ENCODE measurements around the gene IZUMO1. TPM values are rescaled to one million over a fixed set of nuclear protein-coding genes. Genes with fewer than 3 reads are reported as not detected.

The IZUMO1 gene
- total RNA-seq, 1 experiment from 2014 or later: not detected

GRCh38 chr19:48745208-48745995 lies 1.3 kb downstream of the IZUMO1 start:
- no peaks in the 10 kb centered on the region for H3K27me3 ChIP-seq
- H3K4me3 ChIP-seq: no peak overlapping the region
- H3K9me3 ChIP-seq: no peaks in the 10 kb centered on the region
- no peaks in the 10 kb centered on the region for H3K36me3 ChIP-seq
- DNase-seq: peak; percentile 63

GRCh38 chr19:48742096-48742495 lies 4.6 kb downstream of the IZUMO1 start:
- H3K36me3 ChIP-seq: no peaks in the 10 kb centered on the region
- no peaks in the 10 kb centered on the region for H3K9me3 ChIP-seq
- DNase-seq: no peak
- no peak overlapping the region for H3K4me3 ChIP-seq
- H3K27me3 ChIP-seq: no peaks in the 10 kb centered on the region

- DNase-seq: no peak
- Histone ChIP-seq H3K9me3 (no peaks in the 10 kb centered on the region), H3K36me3 (no peaks in the 10 kb centered on the region), H3K27me3 (no peaks in the 10 kb centered on the region), H3K4me3 (no peak overlapping the region)
Observed at GRCh38 chr19:48741129-48741999, 5.3 kb downstream of the IZUMO1 start.

GRCh38 chr19:48740164-48740972 lies 6.3 kb downstream of the IZUMO1 start, which contains the start of gene RASIP1:
Gene RASIP1 (minus strand): TSS chr19:48740610. CDS start chr19:48740282, 328 bp downstream.
- H3K36me3 ChIP-seq: no peaks in the 10 kb centered on the region

GRCh38 chr19:48739404-48740163 lies 7.1 kb downstream of the IZUMO1 start:
- Histone ChIP-seq H3K27me3 (no peaks in the 10 kb centered on the region), H3K36me3 (no peaks in the 10 kb centered on the region), H3K9me3 (no peaks in the 10 kb centered on the region), H3K4me3 (no peak overlapping the region; the same call in 1 of the 2 replicates)
- DNase-seq: no peak

More at GRCh38 chr19:48740164-48740972, 6.3 kb downstream of the IZUMO1 start, which contains the start of gene RASIP1:
- H3K9me3 ChIP-seq: no peaks in the 10 kb centered on the region
- no peak for DNase-seq
- no peak within 1 kb of the TSS for H3K4me3 ChIP-seq
- no peaks in the 10 kb centered on the region for H3K27me3 ChIP-seq

GRCh38 chr19:48738557-48739403 lies 7.9 kb downstream of the IZUMO1 start:
- peak overlapping the region; percentile 29 for H3K4me3 ChIP-seq
- no peaks in the 10 kb centered on the region for H3K9me3 ChIP-seq
- H3K27me3 ChIP-seq: no peaks in the 10 kb centered on the region
- H3K36me3 ChIP-seq: no peaks in the 10 kb centered on the region
- DNase-seq: peak; percentile 95

GRCh38 chr19:48737360-48737998 lies 9.2 kb downstream of the IZUMO1 start:
- Histone ChIP-seq H3K4me3 (no peak overlapping the region), H3K36me3 (no peaks in the 10 kb centered on the region), H3K9me3 (no peaks in the 10 kb centered on the region), H3K27me3 (no peaks in the 10 kb centered on the region)
- no peak for DNase-seq

- no peak for DNase-seq
- H3K9me3 ChIP-seq: no peaks in the 10 kb centered on the region
- H3K27me3 ChIP-seq: peaks cover 2% of the 10 kb centered on the region; the same call in 1 of the 2 replicates
- no peaks in the 10 kb centered on the region for H3K36me3 ChIP-seq
- no peak overlapping the region for H3K4me3 ChIP-seq
Observed at GRCh38 chr19:48735031-48735615, 11.6 kb downstream of the IZUMO1 start.

- DNase-seq: no peak
- no peak overlapping the region for H3K4me3 ChIP-seq
- no peaks in the 10 kb centered on the region for H3K9me3 ChIP-seq
Observed at GRCh38 chr19:48734625-48735024, 12.1 kb downstream of the IZUMO1 start.

GRCh38 chr19:48731452-48731851 lies 15.3 kb downstream of the IZUMO1 start:
- H3K9me3 ChIP-seq: 0 out of 2 replicates have a peak, but pooled peaks cover 2% of the 10 kb centered on the region
- H3K36me3 ChIP-seq: no peaks in the 10 kb centered on the region
- peaks cover 2% of the 10 kb centered on the region; the same call in 1 of the 2 replicates for H3K27me3 ChIP-seq
- no peak overlapping the region for H3K4me3 ChIP-seq
- DNase-seq: no peak

More at GRCh38 chr19:48734625-48735024, 12.1 kb downstream of the IZUMO1 start:
- H3K27me3 ChIP-seq: peaks cover 2% of the 10 kb centered on the region; the same call in 1 of the 2 replicates
- H3K36me3 ChIP-seq: no peaks in the 10 kb centered on the region

GRCh38 chr19:48728911-48729664 lies 17.6 kb downstream of the IZUMO1 start:
- no peaks in the 10 kb centered on the region for H3K36me3 ChIP-seq
- peaks cover 2% of the 10 kb centered on the region; the same call in 1 of the 2 replicates for H3K27me3 ChIP-seq
- DNase-seq: no peak
- H3K9me3 ChIP-seq: peaks cover 9% of the 10 kb centered on the region
- no peak overlapping the region for H3K4me3 ChIP-seq

GRCh38 chr19:48726556-48726955 lies 20.2 kb downstream of the IZUMO1 start:
- peaks cover under 1% of the 10 kb centered on the region; the same call in 1 of the 2 replicates for H3K27me3 ChIP-seq
- no peak for DNase-seq

More at GRCh38 chr19:48726556-48726955, 20.2 kb downstream of the IZUMO1 start:
- peaks cover 9% of the 10 kb centered on the region for H3K9me3 ChIP-seq
- H3K4me3 ChIP-seq: no peak overlapping the region
- no peaks in the 10 kb centered on the region for H3K36me3 ChIP-seq

Data from MG63 (cell line).